Measurements from ENCODE around the gene ZFAND6. TPM values are rescaled to one million over a fixed set of nuclear protein-coding genes. Genes with fewer than 3 reads are reported as not detected.
A peak's percentile ranks its signal among the peaks of the same experiment; 100 is the strongest.

Gene ZFAND6
- total RNA-seq, 1 experiment from 2014 or later, result 89.7 TPM

GRCh38 chr15:80175436-80175835 lies 116.0 kb downstream of the ZFAND6 start:
- Mint-ChIP-seq H3K27ac (peak overlapping the region in 1 of 3 experiments; percentile 75; a peak in 1 of 7 replicates), H3K27me3 (ENCODE audit: low read depth) (no peaks in the 10 kb centered on the region), H3K4me3 (no peak overlapping the region), H3K4me1 (no peaks in the 10 kb centered on the region), H3K9me3 (no peaks in the 10 kb centered on the region), H3K36me3 (ENCODE audit: insufficient read depth in 1 of 3, low read depth in 3 of 3) (peaks cover 10 to 28% (median 11%) of the 10 kb centered on the region in 3 experiments; a peak in 6 of 7 replicates)
- Histone ChIP-seq H4K5ac (ENCODE audit: insufficient read length, low read depth, low read length) (no peak overlapping the region), H2AK5ac (ENCODE audit: insufficient read length, low read length) (no peak overlapping the region), H2BK120ac (ENCODE audit: low read depth, low read length, poor library complexity, severe bottlenecking) (no peak overlapping the region), H3K23me2 (ENCODE audit: insufficient read length, low read depth, low read length, poor library complexity, severe bottlenecking) (no peaks in the 10 kb centered on the region), H2BK5ac (ENCODE audit: insufficient read length, low read length) (peak overlapping the region; percentile 10), H2BK20ac (ENCODE audit: low read depth, low read length, poor library complexity, severe bottlenecking) (no peak overlapping the region), H3K4me2 (ENCODE audit: insufficient read depth, insufficient read length, low read length) (no peak overlapping the region), H4K8ac (replicated peaks; ENCODE audit: insufficient read length, low read depth, low read length) (no peak overlapping the region), H3K79me1 (ENCODE audit: insufficient read depth, low read depth, low read length, poor library complexity, severe bottlenecking) (no peaks in the 10 kb centered on the region), H3K4me1 (ENCODE audit: insufficient read depth, low read length) (no peaks in the 10 kb centered on the region), H3K4ac (ENCODE audit: low read depth, low read length) (no peak overlapping the region), H3K27me3 (ENCODE audit: insufficient read depth, low read length) (no peaks in the 10 kb centered on the region), H3K9me3 (ENCODE audit: control insufficient read depth, low read depth, low read length) (no peaks in the 10 kb centered on the region), H3T11ph (ENCODE audit: low read length) (no peak overlapping the region), H2BK15ac (ENCODE audit: low read depth, low read length) (no peak overlapping the region), H2AFZ (ENCODE audit: low read length) (no peak overlapping the region), H3K56ac (ENCODE audit: insufficient read length, low read depth, low read length) (no peak overlapping the region), H3K79me2 (ENCODE audit: insufficient read depth, low read length) (no peaks in the 10 kb centered on the region), H4K20me1 (ENCODE audit: control insufficient read depth, insufficient read depth, insufficient read length) (peaks cover 4% of the 10 kb centered on the region), H3K18ac (ENCODE audit: insufficient read length, low read depth, low read length) (no peak overlapping the region), H2BK12ac (ENCODE audit: insufficient read length, low read depth, low read length) (no peak overlapping the region), H3K9ac (ENCODE audit: extremely low read depth, insufficient read length, low read length) (no peak overlapping the region), H3K23ac (ENCODE audit: insufficient read length, low read depth, low read length) (no peak overlapping the region), H3K27ac (ENCODE audit: insufficient read length, low read depth, low read length) (no peak overlapping the region), H4K91ac (ENCODE audit: insufficient read length, low read depth, low read length) (no peak overlapping the region), H3K14ac (ENCODE audit: insufficient read depth, low read length) (no peak overlapping the region)
- DNase-seq, result no peak
- no CpG with 5 or more reads among the region's 9 CpGs for WGBS (ENCODE audit: extremely low coverage, insufficient read length, low lambda C conversion rate)
- TF ChIP-seq, protein P1, sequence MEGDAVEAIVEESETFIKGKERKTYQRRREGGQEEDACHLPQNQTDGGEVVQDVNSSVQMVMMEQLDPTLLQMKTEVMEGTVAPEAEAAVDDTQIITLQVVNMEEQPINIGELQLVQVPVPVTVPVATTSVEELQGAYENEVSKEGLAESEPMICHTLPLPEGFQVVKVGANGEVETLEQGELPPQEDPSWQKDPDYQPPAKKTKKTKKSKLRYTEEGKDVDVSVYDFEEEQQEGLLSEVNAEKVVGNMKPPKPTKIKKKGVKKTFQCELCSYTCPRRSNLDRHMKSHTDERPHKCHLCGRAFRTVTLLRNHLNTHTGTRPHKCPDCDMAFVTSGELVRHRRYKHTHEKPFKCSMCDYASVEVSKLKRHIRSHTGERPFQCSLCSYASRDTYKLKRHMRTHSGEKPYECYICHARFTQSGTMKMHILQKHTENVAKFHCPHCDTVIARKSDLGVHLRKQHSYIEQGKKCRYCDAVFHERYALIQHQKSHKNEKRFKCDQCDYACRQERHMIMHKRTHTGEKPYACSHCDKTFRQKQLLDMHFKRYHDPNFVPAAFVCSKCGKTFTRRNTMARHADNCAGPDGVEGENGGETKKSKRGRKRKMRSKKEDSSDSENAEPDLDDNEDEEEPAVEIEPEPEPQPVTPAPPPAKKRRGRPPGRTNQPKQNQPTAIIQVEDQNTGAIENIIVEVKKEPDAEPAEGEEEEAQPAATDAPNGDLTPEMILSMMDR (conservative IDR thresholded peaks at IDR 0.05), result no peak

Measured in H9 (cell line).